GM12878 (cell line): ENCODE data around the gene AIFM3. TPM values are rescaled to one million over a fixed set of nuclear protein-coding genes. Genes with fewer than 3 reads are reported as not detected.

Experiments
- ATAC-seq: fragments of 200-7000 bp; cut with Tn5 transposase; 3 replicates; pipeline ENCODE4 v1.9.1; 2020; ENCODE audit warnings: mild to moderate bottlenecking, moderate library complexity
- BruUV-seq: library from RNA; stranded (reverse); fragments of 400-500 nt; replicated peaks from 2 replicates; lab custom pipeline; 2021; lab: Mats Ljungman, UMichigan
- CTCF ChIA-PET: fragments of 300-600 bp; sonication (Branson Sonifier 250); formaldehyde crosslinking; extraction: SDS; loops from one replicate; lab custom pipeline; 2021; ENCODE audit warnings: inconsistent platforms; lab: Yijun Ruan, JAX
- POLR2A ChIA-PET: fragments of 350-600 bp; formaldehyde crosslinking; extraction: SDS; loops from one replicate; lab custom pipeline; 2021; ENCODE audit warnings: inconsistent platforms; lab: Charles Lee
- RAD21 ChIA-PET: fragments of 300-600 bp; sonication (Branson Sonifier 250); formaldehyde crosslinking; loops from one replicate; lab custom pipeline; 2023; ENCODE audit warnings: antibody characterized with exemption; ENCODE audit not compliant: unreplicated experiment; lab: Charles Lee
- SMC1A ChIA-PET: fragments of 300-600 bp; sonication (Branson Sonifier 250); formaldehyde crosslinking; loops from one replicate; lab custom pipeline; 2023; ENCODE audit not compliant: unreplicated experiment, uncharacterized antibody; lab: Charles Lee
- DNase-seq: peaks from one replicate; pipeline ENCODE4 v3.0.0-alpha.2; 2011; ENCODE audit warnings: low read depth, low spot score
- FAIRE-seq: peaks from 3 replicates; lab custom pipeline; 2011; peaks lifted over from hg19 to GRCh38; lab: Jason Lieb, UNC
- H2AFZ ChIP-seq: 2 replicates; pipeline ENCODE4 v1.6.0; 2011; ENCODE audit warnings: low read depth, low read length, control low read depth; ENCODE audit not compliant: control insufficient read depth
- H3K27ac ChIP-seq: 2 replicates; pipeline ENCODE4 v1.5.1; 2011; ENCODE audit warnings: control low read depth; ENCODE audit not compliant: control insufficient read depth, insufficient read depth
- H3K27me3 ChIP-seq, 2 experiments: replicated peaks in 1 of 2; 2 replicates each; pipeline versions ENCODE4 v1.6.0 to v1.6.1; 2011; ENCODE audit warnings: low read length in 1 of 2; ENCODE audit not compliant: control insufficient read depth in 2 of 2, insufficient read depth in 2 of 2
- H3K36me3 ChIP-seq, 2 experiments: 2 replicates each; pipeline ENCODE4 v1.5.1; 2011; ENCODE audit warnings: low read length in 1 of 2; ENCODE audit not compliant: control insufficient read depth in 2 of 2, insufficient read depth in 2 of 2
- H3K4me1 ChIP-seq: 2 replicates; pipeline ENCODE4 v1.6.1; 2011; ENCODE audit warnings: mild to moderate bottlenecking, low read length, moderate library complexity, mixed read lengths; ENCODE audit not compliant: control insufficient read depth, insufficient read depth
- H3K4me2 ChIP-seq: 2 replicates; pipeline ENCODE4 v1.6.0; 2011; ENCODE audit warnings: control low read depth; ENCODE audit not compliant: control insufficient read depth, insufficient read depth
- H3K4me3 ChIP-seq: fragments of 200-600 bp; sonication (generic); 2 replicates; pipeline ENCODE4 v1.5.1; 2016
- H3K79me2 ChIP-seq: 2 replicates; pipeline ENCODE4 v1.6.0; 2011; ENCODE audit warnings: low read length; ENCODE audit not compliant: control insufficient read depth, insufficient read depth
- H3K9ac ChIP-seq: 2 replicates; pipeline ENCODE4 v1.8.0; 2011; ENCODE audit warnings: low read length, control low read depth, mixed read lengths; ENCODE audit not compliant: control insufficient read depth, insufficient read depth
- H3K9me3 ChIP-seq: replicated peaks from 3 replicates; pipeline ENCODE4 v1.5.1; 2011; ENCODE audit warnings: mild to moderate bottlenecking, low read length; ENCODE audit not compliant: control insufficient read depth, insufficient read depth
- H4K20me1 ChIP-seq: 2 replicates; pipeline ENCODE4 v1.6.0; 2011; ENCODE audit not compliant: control insufficient read depth, insufficient read depth
- CHD2 ChIP-seq: IDR thresholded peaks from 2 replicates; pipeline ENCODE4 v1.6.1; 2011; ENCODE audit warnings: low read depth, low read length, improper control_type of control experiment, borderline replicate concordance
- FOXM1 ChIP-seq: IDR thresholded peaks from 2 replicates; pipeline ENCODE4 v1.6.1; 2012; ENCODE audit warnings: low read depth, mild to moderate bottlenecking, inconsistent platforms, low read length, moderate library complexity
- HDAC6 ChIP-seq: fragments of 200-600 bp; sonication (generic); IDR thresholded peaks from one replicate; pipeline ENCODE4 v1.8.0; 2017; ENCODE audit warnings: antibody characterized with exemption; ENCODE audit not compliant: unreplicated experiment
- IKZF2 ChIP-seq, 2 experiments: fragments of 450-650 bp; IDR thresholded peaks; 2 replicates each; pipeline ENCODE4 v1.6.1; 2017; ENCODE audit warnings: mild to moderate bottlenecking in 2 of 2, moderate library complexity in 2 of 2
- MAX ChIP-seq: IDR thresholded peaks from 2 replicates; pipeline ENCODE4 v1.6.1; 2012; ENCODE audit warnings: low read depth, low read length, improper control_type of control experiment
- MYB ChIP-seq: fragments of 150-350 bp; IDR thresholded peaks from 2 replicates; pipeline ENCODE4 v1.6.1; 2014; ENCODE audit warnings: mild to moderate bottlenecking, low read depth, low read length, borderline replicate concordance
- NR2F1 ChIP-seq: fragments of 450-650 bp; conservative IDR thresholded peaks from 2 replicates; pipeline ENCODE4 v1.6.1; 2017; ENCODE audit warnings: mild to moderate bottlenecking
- PAX8 ChIP-seq: fragments of 450-650 bp; IDR thresholded peaks from 2 replicates; pipeline ENCODE4 v1.6.1; 2017; ENCODE audit warnings: mild to moderate bottlenecking, moderate library complexity
- RAD51 ChIP-seq: fragments of 450-650 bp; IDR thresholded peaks from 2 replicates; pipeline ENCODE4 v1.6.1; 2016; ENCODE audit warnings: moderate library complexity, mild to moderate bottlenecking, inconsistent platforms
- RBBP5 ChIP-seq: fragments of 200-600 bp; sonication (generic); conservative IDR thresholded peaks from 2 replicates; pipeline ENCODE4 v1.6.1; 2016
- SREBF1 ChIP-seq: IDR thresholded peaks from 2 replicates; pipeline ENCODE4 v1.6.1; 2012; ENCODE audit warnings: mild to moderate bottlenecking, low read length
- WRNIP1 ChIP-seq: IDR thresholded peaks from 2 replicates; pipeline ENCODE4 v1.6.1; 2011; ENCODE audit warnings: low read depth, low read length, improper control_type of control experiment, borderline replicate concordance
- WGBS: methylation state at CpG from one replicate; pipeline ENCODE4 v1.1.6; 2016; ENCODE audit warnings: low lambda C conversion rate; ENCODE audit not compliant: insufficient replicate concordance, insufficient coverage; ENCODE audit errors: missing lambda C conversion rate; 5-methylcytosine and 5-hydroxymethylcytosine counted together
- in situ Hi-C: fragments of 300-500 bp; cut with MboI; formaldehyde crosslinking; loops from 9 replicates; pipeline ENCODE4 v1.14.3; 2018; ENCODE audit warnings: mixed read lengths
- intact Hi-C: fragments of 100-400 bp; cut with micrococcal nuclease; formaldehyde crosslinking; loops from one replicate; pipeline ENCODE4 v1.14.2; 2022; ENCODE audit not compliant: unreplicated experiment
- polyA plus RNA-seq, 11 experiments: library from polyadenylated mRNA; depleted of rRNA in 4 of 11; unstranded in 6 of 11; stranded (reverse) in 5 of 11; fragments of >200 nt; fragmentation: Nextera tagmentation in 4 of 11; fragmentation: Illumina TruSeq in 1 of 11; extraction: Ambion mirVana in 4 of 11; extraction: Trizol in 1 of 11; gene quantifications; 1 replicate in 1 of 11; 2 replicates in 10 of 11; pipeline versions ENCODE4 v1.2.1 to v1.2.3, GENCODE V29; 2011 to 2016; ENCODE audit warnings: inconsistent platforms in 2 of 11, missing spikeins in 2 of 11, low read depth in 1 of 11
- total RNA-seq, 4 experiments: library from RNA; depleted of rRNA in 3 of 4; stranded (reverse); fragments of >200 nt in 3 of 4; fragmentation: Illumina TruSeq in 1 of 4; extraction: Trizol in 1 of 4; gene quantifications; 2 replicates each; pipeline versions ENCODE4 v1.2.1 to v1.2.3, GENCODE V29; 2013 to 2021
- TF ChIP-seq, protein P1 (sequence below): IDR thresholded peaks from 2 replicates; pipeline ENCODE4 v1.6.1; 2011; ENCODE audit warnings: mild to moderate bottlenecking, low read depth, low read length, moderate library complexity; ENCODE audit not compliant: insufficient replicate concordance

The AIFM3 gene
- total and polyA plus RNA-seq, 10 of the 15 experiments (the other 5 are each of a cell fraction or from before 2014, with no cell fraction given): 0.06 to 0.34 (median 0.21) TPM; not detected in 6

- Histone ChIP-seq H3K4me3 (no peak overlapping the region), H3K79me2 (no peaks in the 10 kb centered on the region), H3K4me1 (peaks cover 3% of the 10 kb centered on the region), H2AFZ (no peak overlapping the region), H3K27me3 (peaks cover 2 to 4% of the 10 kb centered on the region in 2 experiments; a peak in 3 of 4 replicates), H3K36me3 (no peaks in the 10 kb centered on the region), H4K20me1 (no peaks in the 10 kb centered on the region; the same call in 1 of the 2 replicates), H3K4me2 (no peak overlapping the region), H3K27ac (no peak overlapping the region), H3K9ac (no peak overlapping the region), H3K9me3 (no peaks in the 10 kb centered on the region)
- no peak for DNase-seq
- ChIA-PET CTCF (no interaction called here), RAD21 (no interaction called here), SMC1A (no interaction called here), POLR2A (no interaction called here)
- no peak for FAIRE-seq
- 41% methylated on average over 12 of the region's 13 CpGs for WGBS
- TF ChIP-seq RAD51: no peak
- no peak for TF ChIP-seq IKZF2 (IDR thresholded peaks at IDR 0.05)
- no peak for TF ChIP-seq MYB
- no peak for TF ChIP-seq NR2F1
- TF ChIP-seq RBBP5: no peak
- no peak for TF ChIP-seq CHD2
- no peak for TF ChIP-seq MAX
- TF ChIP-seq, protein P1, sequence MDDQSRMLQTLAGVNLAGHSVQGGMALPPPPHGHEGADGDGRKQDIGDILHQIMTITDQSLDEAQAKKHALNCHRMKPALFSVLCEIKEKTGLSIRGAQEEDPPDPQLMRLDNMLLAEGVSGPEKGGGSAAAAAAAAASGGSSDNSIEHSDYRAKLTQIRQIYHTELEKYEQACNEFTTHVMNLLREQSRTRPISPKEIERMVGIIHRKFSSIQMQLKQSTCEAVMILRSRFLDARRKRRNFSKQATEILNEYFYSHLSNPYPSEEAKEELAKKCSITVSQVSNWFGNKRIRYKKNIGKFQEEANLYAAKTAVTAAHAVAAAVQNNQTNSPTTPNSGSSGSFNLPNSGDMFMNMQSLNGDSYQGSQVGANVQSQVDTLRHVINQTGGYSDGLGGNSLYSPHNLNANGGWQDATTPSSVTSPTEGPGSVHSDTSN: no peak
- no peak for TF ChIP-seq PAX8
- no peak for TF ChIP-seq WRNIP1
- no peak for TF ChIP-seq FOXM1
- no peak for TF ChIP-seq HDAC6
- no peak for TF ChIP-seq SREBF1
- in situ Hi-C loops: no loop called here
- ATAC-seq: no peak
- BruUV-seq: no TSS peak
- intact Hi-C loops: no loop called here
These were observed 883 bp upstream of the AIFM3 start for GRCh38 chr22:20965888-20966855.
